ENCODE data around the gene RAB23.

GRCh38 chr6:57183336-57183735 is 38.8 kb downstream of the RAB23 start:
- TF ChIP-seq KLF10 (CRISPR knock-in tag; IDR thresholded peaks at IDR 0.05): no peak
- no peak for TF ChIP-seq BRD4 (IDR thresholded peaks at IDR 0.05)
- no peak for TF ChIP-seq SMC3 (conservative IDR thresholded peaks at IDR 0.05; ENCODE audit: insufficient read depth, low read depth, low read length)
- no peak for TF ChIP-seq CBX5 (IDR thresholded peaks at IDR 0.05; ENCODE audit: borderline replicate concordance, low read depth)
- TF ChIP-seq BHLHE40 (IDR thresholded peaks at IDR 0.05; ENCODE audit: low read length): no peak
- no peak for TF ChIP-seq EZH2 (IDR thresholded peaks at IDR 0.05; ENCODE audit: borderline replicate concordance, low read depth, low read length)
- TF ChIP-seq CTCF (IDR thresholded peaks at IDR 0.05 in 2 of 3, conservative IDR thresholded peaks at IDR 0.05 in 1 of 3; ENCODE audit: insufficient read depth in 2 of 3, low read depth in 1 of 3, low read length in 3 of 3): no peak
- TF ChIP-seq NRF1 (conservative IDR thresholded peaks at IDR 0.05 in 1 of 2, IDR thresholded peaks at IDR 0.05 in 1 of 2): no peak
- no peak for TF ChIP-seq ETS1 (conservative IDR thresholded peaks at IDR 0.05; ENCODE audit: control insufficient read depth, low read depth, low read length)
- TF ChIP-seq ZNF695 (CRISPR knock-in tag; IDR thresholded peaks at IDR 0.05): no peak
- no peak for TF ChIP-seq SRSF3 (IDR thresholded peaks at IDR 0.05; ENCODE audit: insufficient read depth, low read length)
- no peak for TF ChIP-seq SP1 (CRISPR knock-in tag; IDR thresholded peaks at IDR 0.05)
- TF ChIP-seq ZNF780A (CRISPR knock-in tag; IDR thresholded peaks at IDR 0.05): no peak

All from K562 (cell line).